DMS114 treated with DMSO at 0.1 percent for 48 hours (cell line): ENCODE measurements around the gene AHRR.

ENCODE experiments used
- DNase-seq: peaks from one replicate; lab custom pipeline; 2025; ENCODE audit not compliant: unreplicated experiment; lab: John Stamatoyannopoulos, UW

Gene AHRR

DNA sequence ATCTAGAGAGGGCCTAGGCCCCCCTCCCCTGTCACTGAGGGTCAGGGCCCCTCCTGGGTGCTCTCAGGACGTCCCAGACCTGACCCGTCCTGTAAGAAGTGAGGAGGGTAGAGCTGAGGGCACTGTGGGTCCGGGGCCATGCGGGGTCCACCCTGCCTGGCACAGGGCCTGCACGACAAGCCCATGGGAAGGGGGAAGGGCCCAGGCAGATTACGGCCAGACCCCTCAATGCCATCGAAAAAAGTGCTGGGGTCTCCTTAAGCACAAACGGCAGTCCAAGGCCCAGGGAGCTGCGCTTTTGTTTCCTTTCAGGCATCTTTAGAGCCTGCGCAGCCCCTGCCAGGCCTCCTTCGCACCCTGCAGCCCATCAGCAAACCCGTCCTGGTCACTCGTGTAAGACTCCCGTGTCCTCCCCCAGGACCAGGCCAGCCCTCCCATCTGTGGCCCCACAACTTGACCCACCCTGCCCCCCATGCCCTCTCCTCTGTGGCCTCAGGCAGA, 117.0 kb downstream of the AHRR start:
- no peak for DNase-seq

DNA sequence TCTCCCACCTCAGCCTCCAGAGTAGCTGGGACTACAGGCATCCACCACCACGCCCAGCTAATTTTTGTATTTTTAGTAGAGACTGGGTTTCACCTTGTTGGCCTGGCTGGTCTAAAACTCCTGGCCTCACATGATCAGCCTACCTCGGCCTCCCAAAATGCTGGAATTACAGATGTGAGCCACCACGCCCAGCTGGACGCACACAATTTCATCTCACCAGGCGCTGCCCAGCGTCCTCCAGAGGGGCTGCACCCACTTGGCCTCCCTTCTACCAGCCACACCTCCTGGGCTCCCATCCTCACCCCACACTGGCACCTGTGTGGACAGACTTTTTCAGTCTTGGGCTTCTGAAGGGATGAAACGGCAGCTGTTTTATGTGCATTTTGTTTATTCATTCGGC, 117.7 kb downstream of the AHRR start:
- no peak for DNase-seq

DNA sequence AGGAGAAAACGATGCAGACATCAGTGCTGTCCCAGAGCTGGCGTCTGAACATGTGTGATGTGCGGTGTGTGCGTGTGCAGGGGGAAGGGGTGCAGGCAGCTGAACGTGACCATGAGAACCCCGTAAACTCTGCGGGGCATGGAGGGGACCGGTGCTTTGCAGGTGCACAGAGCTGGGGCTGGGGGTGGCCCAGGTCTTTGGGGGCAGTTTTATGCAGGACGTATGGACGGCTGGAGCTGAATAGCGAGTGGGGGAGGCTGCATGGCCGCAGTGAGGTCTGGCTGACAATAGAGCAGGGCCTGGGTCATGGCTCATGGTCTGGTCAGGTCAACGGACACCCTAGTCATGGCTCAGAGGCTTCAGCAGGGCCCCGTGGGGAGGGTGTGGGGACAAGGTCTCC, 118.1 kb downstream of the AHRR start:
- no peak for DNase-seq

DNA sequence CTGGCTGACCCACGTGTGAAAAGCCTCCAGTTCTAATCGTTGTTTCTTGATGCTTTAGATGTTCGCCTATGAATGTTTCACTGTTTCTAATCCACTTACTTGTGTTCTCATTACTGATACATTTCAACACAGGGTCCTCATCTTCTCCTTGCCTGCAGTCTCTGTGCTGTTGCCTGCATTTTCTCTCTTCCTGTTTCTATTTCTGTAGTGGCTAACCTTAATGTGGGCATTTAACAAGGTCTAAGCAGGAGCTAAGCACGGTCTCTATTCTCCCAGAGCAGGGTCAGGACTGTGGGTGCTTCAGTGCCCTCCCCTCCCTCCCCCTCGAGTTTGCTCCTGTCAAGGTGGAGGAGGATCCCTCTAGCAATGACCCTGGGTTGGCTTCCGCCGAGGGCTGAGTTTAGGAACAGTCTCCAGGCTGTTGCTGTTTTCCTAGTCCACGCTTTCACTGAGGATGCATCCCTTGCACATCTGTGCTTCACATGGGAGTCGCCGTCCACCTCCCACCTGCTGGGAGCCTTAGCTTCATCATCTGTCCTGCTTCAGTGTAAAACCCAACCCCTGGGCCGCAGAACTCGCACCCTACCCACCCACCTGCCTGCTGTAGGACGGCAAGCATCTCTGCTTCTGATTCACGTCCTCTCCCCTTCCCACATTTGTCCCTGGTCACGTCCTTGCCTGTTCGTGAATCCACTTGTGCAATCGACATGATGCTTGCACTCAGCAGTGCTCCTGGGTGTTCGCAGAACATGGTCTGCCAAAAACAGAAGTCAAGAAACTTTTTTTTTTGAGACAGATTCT, 119.1 kb downstream of the AHRR start:
- no peak for DNase-seq

DNA sequence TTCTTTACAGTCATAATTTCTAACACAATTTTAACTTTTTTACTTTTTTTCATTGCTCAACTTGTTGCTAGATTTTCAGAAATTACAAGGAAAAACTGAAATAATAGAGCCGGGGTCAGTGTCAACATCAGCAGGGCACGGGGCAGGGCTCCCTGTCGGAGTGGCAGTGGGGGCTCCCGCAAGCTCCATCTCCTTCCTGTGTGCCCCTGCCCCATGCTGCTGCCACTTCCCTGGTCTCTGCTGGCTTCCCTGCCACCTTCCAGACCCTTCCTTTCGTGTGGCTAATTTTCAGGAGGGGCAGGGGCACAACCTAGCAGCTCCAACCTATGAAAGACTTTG, 120.5 kb downstream of the AHRR start:
- DNase-seq: no peak

DNA sequence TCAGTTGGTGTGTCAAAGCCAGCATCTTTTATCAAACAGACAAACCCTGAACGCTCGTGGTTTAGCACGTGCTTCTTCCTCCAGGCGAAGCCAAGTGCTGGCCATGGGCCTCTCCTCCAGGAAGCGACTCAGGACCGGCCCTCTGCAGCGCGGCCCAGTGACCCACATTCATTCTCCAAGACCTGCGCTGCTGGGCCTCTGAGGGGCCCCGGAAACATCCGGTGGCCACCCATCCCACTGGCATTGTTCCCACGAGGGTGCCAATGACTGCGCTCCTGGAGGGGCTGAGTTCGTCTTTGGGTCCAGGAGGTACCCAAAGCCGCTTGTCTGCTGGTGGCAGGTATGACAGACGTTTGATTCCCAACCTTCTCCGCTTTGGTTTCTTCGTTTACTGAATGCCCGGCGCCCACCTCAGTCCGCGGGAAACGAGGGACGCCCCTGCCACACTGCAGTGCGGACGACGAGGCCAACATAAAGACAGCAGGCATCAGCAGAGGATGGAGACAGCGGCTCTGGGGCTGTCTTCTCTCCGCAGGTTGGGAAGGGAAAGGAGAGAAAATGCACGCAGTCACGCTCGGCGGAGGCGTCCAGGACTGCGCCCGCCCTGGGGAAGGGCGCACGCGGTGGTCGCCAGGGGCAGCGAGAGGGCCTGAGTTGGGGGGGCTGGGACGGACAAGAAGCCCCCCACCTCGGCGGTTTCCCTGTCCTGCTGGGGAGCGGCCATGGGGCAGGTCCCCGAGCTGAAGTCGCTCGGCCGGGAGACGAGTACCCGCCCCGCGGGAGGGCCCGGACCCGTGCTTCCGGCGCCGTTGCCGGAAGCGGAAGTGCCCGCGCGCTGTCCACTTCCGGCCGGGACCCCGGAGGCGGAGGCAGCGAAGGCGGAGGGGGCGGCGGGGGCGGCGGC, 121.1 kb downstream of the AHRR start, which contains the start of gene EXOC3:
TSS of gene EXOC3 (plus strand) at position 842 of the 904 bp plus-strand sequence. CDS start 3,030 bp downstream, outside the sequence.
- peak; percentile 9 for DNase-seq

DNA sequence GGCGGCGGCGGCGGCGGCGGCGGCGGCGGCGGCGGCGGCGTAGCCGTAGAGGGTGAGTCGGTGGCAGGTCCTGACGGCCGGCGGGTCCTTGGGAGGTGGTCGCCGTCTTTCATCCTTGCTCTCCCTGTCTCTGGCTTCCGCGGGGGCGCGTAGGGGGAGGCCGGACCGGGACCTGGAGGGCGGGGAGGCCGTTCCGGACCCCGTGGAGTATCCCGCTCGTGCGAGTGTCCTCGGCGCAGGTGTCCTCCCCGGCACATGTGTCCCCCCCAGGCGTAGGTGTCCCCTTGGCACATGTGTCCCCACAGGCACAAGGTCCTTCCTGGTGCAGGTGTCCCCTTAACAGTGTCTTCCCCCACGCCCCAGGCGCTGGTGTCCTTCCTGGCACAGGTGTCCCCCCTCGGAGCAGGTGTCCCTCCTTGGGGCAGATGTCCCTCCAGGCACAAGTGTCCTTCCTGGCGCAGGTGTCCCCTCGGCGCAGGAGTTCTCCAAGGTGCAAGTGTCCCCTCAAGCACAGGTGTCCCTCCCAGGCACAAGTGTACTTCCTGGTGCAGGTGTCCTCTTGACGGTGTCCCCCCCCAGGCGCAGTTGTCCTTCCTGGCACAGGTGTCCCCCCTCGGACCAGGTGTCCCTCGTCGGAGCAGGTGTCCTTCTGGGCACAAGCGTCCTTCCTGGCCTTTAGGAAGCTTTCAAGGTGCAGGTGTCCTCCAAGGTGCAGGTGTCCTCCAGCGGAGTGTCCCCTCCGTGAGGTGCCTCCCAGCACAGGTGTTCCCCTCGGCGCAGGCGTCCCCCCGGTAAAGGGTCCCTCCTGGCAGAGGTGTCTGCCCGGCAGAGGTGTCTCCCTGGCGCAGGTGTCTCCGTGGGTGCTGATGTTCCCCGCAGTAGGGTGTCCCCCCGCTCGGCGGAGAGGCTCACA, 122.0 kb downstream of the AHRR start:
- no peak for DNase-seq

DNA sequence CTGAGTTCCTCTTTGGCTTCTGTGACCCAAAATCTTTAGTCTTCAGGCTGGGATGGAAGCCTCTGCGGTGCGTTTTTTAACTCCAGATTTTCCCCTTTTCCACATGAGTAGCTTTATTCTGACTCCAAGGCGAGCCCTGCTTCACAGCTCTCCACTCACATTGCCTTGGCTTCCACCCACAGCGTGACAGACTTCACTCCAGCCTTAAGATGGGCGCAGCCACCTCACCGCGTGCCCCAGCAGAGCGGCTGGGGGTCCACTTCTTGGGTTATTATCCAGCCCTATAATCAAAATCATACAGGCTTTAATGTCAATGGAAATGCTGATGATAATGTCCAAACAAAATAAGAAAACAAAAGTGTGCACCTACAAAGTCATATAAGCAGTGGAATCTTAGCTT, 122.7 kb downstream of the AHRR start:
- no peak for DNase-seq

DNA sequence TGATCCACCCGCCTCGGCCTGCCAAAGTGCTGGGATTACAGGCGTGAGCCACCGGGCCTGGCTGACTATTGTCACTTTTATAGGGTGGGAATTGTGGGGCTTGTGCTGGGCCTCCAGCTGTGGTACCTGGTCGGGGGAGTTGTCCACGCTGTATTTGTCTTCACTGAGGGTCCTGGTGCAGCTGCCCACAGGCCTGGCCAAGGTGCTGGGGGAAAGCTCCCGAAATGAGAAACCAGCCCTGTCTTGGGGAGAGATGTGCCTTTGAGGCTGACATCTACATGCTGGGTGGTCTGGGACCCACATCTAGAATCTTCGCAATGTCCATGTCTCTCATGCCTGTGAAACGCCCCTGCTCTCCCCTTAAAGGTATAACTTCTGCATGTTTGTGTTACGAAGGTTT, 124.1 kb downstream of the AHRR start:
- DNase-seq: no peak

DNA sequence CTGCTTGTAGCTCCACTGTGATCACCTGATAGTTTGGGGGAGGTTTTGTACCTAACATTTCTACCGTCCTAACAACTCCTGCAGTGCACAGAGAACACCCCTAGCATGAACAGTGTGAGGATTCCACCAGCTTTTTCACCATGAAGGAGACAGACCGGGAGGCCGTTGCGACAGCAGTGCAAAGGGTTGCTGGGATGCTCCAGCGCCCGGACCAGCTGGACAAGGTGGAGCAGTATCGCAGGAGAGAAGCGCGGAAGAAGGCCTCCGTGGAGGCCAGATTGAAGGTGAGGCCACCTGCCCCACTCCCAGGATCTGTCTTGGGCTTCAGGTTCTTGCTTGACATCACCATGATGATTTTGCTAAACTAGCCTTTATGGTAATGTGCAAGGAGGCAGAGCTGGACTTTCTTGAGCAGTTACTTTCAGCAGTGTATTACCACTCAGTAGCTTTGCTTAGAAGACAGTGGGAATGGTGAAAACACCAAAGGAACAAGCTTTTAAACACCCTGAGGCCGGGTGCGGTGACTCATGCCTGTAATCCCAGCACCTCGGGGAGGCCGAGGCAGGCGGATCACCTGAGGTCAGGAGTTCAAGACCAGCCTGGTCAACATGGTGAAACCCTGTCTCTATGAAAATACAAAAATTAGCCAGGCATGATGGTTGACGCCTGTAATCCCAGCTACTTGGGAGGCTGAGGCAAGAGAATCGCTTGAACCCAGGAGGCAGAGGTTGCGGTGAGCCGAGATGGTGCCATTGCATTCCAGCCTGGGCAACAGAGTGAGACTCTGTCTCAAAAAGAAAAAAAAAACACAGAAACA, 124.8 kb downstream of the AHRR start:
- no peak for DNase-seq

DNA sequence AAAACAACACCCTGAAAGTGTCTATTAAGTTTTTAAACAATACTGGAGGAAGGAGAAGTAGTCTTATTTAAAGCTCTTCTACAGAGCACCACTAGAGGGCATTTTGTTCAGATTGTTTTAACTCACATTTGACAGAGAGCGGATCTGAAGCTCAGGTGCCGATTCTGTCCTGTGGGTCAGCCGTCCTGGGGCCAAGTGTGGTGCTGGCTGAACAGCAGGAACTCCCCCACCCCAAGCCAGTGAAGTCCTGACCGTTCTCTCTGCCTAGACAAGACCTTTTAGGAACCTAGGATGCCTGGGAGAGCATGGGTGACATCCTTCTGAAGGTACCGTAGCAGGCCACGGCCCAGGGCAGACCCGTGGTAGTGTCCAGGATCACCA, 125.4 kb downstream of the AHRR start:
- peak; percentile 40 for DNase-seq

DNA sequence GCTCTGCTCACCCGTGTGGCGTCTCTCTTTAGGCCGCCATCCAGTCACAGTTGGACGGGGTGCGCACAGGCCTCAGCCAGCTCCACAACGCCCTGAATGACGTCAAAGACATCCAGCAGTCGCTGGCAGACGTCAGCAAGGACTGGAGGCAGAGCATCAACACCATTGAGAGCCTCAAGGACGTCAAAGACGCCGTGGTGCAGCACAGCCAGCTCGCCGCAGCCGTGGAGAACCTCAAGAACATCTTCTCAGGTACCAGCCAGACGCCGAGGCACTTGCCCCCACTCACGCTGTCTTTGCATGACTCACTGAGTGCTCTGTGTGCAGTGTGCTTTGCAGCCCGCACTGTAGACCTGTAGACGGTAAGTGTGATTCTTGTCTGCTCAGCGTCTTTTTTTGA, 126.0 kb downstream of the AHRR start:
- no peak for DNase-seq

DNA sequence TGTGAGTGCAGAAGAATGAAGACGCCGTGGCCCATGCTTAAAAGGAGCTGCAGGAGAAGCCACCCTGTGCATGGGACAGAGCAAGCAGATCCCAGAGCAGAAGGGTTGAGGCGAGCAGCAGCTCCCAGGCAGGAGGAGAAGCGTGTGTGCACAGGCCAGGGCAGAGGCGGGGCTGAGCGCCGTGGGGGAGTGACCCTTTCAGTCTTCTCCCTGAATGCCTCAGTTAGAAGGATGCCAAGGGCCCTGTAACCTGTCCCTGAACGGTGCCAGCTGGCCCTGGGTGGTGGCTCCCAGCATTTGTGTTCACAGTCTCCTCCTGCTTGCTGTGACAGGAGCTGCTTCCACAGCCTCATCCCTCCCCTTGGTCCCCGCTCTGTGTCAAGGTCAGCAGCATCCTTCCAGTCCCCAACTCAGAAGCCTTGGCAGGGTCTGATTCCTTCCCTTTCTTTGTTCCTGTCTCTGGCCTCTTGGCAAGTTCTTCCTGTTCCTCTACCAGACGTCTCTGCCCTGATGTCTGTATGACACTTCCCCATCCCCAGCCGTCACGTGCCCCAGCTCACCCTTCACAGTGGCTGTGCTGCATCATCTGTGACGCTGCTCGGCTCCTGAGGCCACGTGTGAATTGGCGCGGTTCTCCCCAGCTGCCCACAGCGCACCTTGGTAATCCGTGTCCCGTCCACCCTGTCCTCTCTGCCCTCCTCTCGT, 126.7 kb downstream of the AHRR start:
- DNase-seq: no peak

DNA sequence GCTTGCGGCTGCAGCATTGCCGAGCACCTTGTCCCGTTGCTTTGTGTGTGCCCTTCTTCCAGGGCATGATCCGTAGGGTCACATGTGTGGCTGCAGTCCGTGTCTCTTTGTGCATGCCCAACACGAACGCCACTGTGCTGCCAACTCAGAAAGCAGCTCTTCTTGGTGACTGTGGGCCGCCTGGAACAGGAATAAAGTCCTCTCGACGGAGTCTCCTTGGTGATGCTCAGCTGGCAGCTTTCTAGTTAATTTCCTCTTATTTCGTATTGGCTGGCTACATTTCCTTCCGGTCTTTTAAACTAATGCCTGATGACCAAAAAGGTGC, 127.2 kb downstream of the AHRR start:
- no peak for DNase-seq

DNA sequence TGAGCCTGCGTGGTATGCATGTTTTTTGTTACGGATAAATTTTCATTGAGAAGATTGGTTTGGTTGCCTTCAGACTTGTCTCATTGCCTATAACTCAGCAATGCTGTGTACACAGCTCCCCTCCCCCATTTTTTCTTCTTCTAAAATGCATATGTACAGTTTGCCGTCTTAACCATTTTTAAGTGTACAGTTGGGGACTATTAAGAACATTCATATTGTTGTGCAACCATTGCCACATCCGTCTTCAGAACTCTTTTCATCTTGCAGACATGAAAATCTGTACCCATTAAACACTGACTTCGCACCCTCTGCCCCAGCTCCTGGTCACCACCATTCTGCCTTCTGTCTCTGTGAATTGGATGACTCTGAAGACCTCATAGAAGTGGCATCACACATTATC, 127.6 kb downstream of the AHRR start:
- DNase-seq: no peak

DNA sequence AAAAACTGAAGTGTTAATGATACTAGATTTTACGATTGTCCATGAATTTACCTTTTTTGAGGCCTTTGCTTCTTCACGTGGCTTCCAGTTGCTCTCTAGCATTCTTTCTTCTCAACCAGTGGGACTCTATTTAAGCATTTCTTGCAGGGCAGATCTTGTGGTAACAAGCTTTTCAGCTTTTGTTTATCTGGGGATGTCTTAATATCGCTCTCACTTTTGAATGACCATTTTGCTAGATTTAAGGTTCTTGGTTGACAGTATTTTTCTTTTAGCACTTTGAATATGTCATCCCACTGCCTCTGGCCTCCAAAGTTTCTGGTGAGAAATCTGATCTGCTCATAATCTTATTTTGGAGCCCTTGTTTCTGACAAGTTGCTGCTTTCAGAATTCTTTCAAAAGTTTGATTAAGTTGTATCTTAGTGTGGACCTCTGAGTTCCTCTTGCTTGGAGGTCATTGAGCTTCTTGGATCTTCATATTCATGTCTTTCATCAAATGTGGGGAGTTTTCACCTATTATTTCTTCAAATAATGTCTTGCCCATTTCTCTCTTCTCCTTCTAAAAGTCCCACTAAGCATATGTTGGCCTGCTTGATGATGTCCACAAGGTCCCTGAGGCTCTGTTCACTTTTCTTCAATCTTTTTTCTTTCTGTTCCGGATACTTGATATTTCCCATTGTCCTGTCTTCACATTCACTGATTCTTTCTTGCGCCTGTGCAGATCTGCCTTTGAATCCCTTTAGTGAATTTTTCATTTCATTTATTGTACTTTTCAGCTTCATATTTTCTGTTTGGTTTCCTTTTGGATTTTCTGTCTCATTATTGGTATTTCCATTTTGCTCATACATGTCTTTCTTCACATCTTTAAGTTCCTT, 130.3 kb downstream of the AHRR start:
- DNase-seq: no peak

DNA sequence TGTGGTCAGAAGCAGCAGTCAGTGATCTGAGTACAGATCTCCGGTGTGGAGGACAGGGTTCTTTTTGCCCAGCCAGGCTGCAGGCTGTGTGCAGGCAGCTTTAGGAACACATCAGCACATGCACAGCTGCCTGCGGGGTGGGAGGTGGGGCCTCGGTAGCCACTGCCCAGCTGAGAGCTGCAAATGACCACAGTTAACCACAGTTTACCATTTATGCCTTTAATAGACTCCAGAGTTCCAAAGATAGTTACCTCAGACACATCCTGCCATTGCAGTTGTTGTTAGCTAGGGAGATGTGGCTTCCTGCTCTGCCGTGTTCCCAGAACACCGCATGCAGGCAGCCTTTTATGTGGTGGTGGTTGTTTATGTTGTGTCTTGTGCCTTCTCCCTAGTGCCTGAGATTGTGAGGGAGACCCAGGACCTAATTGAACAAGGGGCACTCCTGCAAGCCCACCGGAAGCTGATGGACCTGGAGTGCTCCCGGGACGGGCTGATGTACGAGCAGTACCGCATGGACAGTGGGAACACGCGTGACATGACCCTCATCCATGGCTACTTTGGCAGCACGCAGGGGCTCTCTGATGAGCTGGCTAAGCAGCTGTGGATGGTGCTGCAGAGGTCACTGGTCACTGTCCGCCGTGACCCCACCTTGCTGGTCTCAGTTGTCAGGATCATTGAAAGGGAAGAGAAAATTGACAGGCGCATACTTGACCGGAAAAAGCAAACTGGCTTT, 131.6 kb downstream of the AHRR start:
- DNase-seq: no peak
